Right atrium auricular region (tissue), 2 donors: ENCODE measurements around the gene MALT1. TPM values are rescaled to one million over a fixed set of nuclear protein-coding genes. Genes with fewer than 3 reads are reported as not detected.
"Not testable (repeated sequence)": the region's sequence is repeated elsewhere in the genome, so short reads cannot be mapped to it uniquely, and the experiment has no call there.

ENCODE experiments used
- DNase-seq: peaks from one replicate; pipeline ENCODE4 v3.0.0-alpha.2; 2019; ENCODE audit warnings: low spot score
- H3K27ac ChIP-seq, 2 donors: fragments of 200-600 bp; sonication (generic); 1 replicate in 1 of 2; 2 replicates in 1 of 2; pipeline ENCODE4 v1.5.1; 2016 to 2019
- H3K27me3 ChIP-seq, 2 donors: fragments of 200-600 bp; sonication (generic); one replicate each; pipeline versions ENCODE4 v1.5.1 to v1.6.0; 2017 to 2019
- H3K36me3 ChIP-seq: fragments of 200-600 bp; sonication (generic); one replicate; pipeline ENCODE4 v1.5.1; 2016
- H3K4me1 ChIP-seq, 2 donors: fragments of 200-600 bp; sonication (generic); one replicate each; pipeline versions ENCODE4 v1.5.1 to v1.6.0; 2017 to 2019
- H3K4me3 ChIP-seq, 2 donors: fragments of 200-600 bp; sonication (generic); 1 replicate in 1 of 2; 2 replicates in 1 of 2; pipeline ENCODE4 v1.5.1; 2017 to 2019; ENCODE audit warnings: mild to moderate bottlenecking in 1 of 2, moderate library complexity in 1 of 2
- H3K9me3 ChIP-seq, 2 donors: fragments of 200-600 bp; sonication (generic); one replicate each; pipeline ENCODE4 v1.5.1; 2019
- CTCF ChIP-seq, 2 donors: fragments of 200-600 bp; sonication (generic); IDR thresholded peaks; one replicate each; pipeline ENCODE4 v1.5.1; 2019; ENCODE audit warnings: antibody characterized with exemption in 2 of 2
- total RNA-seq, 2 donors: library from RNA; depleted of rRNA; stranded (reverse); fragments of >200 nt; gene quantifications; one replicate each; pipeline ENCODE4 v1.1.0, GENCODE V29; 2016

MALT1 gene
- total RNA-seq, 2 donors from 2014 or later = 9.9 to 10.9 TPM

DNA sequence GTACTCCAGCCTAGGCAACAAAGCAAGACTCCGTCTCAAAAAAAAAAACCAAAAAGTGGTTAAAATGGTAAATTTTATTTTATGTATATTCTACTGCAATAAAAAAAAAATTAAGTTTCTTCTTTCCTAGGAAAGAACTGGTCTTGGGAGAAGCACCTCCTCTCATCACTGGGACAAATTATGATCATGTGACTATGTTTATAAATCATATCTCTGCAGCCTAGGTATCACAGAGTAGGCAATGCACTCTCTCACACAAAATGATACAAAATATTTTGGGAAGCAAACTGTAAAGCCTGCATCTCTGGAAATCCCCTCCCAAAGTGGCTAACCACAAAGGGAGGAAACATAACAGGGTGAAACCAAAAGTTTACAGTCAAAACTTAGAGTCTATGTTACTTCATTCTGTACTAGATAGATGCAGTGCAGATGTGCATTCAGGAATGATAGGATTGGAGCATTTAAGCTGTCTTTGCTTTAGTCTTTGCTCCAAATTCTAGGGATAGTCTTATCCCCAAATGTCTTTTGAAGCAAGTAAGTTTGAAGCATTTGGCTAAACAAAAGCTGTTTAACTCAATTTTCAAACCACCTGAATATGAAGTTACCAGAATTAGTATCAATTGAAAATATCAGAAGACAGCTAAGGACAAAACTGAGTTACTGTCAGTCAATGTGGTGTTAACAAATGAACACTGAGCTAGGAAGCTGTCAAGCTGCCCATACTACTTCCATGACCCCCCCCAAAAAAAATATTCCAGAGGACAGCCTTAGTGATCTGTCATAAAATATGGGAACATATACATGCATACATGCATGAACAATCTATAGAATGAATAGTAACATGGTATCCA, 21.1 kb upstream of the MALT1 start:
- TF ChIP-seq CTCF (IDR thresholded peaks at IDR 0.05) = no peak
- Histone ChIP-seq H3K9me3 (no peaks in the 10 kb centered on the region), H3K4me1 (no peaks in the 10 kb centered on the region), H3K27ac (no peak overlapping the region), H3K27me3 (no peaks in the 10 kb centered on the region), H3K36me3 (no peaks in the 10 kb centered on the region), H3K4me3 (no peak overlapping the region)
- DNase-seq = no peak

DNA sequence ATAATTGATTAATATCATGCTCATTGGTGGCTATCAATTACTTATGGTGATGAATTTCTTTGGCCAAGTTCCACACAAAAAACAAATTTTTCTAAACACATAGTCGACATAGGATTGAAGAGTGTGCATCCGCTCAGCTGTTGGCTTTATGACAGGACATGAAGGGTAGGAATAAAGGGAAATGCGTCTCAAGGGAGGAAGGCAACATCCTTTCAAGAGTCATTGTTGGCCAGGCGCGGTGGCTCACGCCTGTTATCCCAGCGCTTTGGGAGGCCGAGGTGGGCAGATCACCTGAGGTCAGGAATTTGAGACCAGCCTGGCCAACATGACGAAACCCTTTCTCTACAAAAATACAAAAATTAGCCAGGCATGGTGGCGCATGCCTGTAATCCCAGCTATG, 20.4 kb upstream of the MALT1 start:
- not testable (repeated sequence) for H3K27ac ChIP-seq, H3K4me1 ChIP-seq, H3K27me3 ChIP-seq, H3K9me3 ChIP-seq, H3K4me3 ChIP-seq, H3K36me3 ChIP-seq, DNase-seq

DNA sequence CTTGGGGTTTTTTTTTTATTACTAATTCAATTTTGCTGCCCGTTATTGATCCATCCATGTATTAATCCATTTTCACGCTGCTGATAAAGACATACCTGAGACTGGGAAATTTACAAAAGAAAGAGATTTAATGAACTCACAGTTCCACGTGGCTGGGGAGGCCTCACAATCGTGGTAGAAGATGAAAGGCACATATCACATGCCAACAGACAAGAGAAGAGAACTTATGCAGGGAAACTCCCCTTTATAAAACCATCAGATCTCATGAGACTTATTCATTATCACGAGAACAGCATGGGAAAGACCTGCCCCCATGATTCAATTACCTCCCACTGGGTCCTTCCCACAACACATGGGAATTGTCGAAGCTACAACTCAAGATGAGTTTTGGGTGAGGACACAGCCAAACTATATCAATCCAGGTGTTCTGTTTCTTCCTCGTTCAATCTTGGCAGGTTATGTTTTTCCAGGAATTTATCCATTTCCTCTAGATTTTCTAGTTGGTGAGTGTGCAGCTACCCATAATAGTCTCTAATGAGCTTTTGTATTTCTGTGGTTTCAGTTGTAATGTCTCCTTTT, 18.0 kb upstream of the MALT1 start:
- not testable (repeated sequence) for H3K36me3 ChIP-seq, H3K4me1 ChIP-seq, H3K4me3 ChIP-seq, H3K9me3 ChIP-seq, H3K27me3 ChIP-seq, DNase-seq, H3K27ac ChIP-seq

DNA sequence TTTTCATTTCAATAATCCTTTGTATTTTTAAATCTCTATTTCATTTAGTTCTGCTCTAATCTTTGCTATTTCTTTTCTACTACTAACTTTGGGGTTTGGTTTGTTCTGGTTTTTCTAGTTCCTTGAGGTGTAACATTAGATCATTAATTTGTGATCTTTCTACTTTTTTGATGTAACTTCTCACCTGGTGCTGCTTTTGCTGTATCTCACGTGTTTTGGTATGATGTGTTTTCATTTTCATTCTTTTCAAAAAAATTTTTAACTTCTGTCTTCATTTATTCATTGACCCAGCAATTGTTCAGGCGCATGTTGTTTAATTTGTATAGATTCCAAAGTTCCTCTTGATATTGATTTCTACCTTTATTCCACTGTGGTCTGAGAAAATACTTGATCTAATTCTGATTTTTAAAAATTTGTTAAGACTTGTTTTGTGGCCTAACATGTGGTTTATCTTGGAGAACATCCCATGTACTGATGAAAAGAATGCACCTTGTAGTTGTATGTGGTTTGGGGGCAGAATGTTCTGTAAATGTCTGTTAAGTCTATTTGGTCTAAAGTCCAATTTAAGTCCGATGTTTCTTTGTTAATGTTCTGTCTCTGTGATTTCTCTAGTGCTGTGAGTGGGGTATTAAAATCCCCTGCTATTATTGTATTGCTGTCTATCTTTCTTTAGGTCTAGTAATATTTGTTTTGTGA, 17.3 kb upstream of the MALT1 start:
- DNase-seq = no peak
- no peaks in the 10 kb centered on the region for H3K9me3 ChIP-seq
- no peaks in the 10 kb centered on the region for H3K27me3 ChIP-seq
- peaks cover 0 to 2% of the 10 kb centered on the region in 2 donors for H3K4me1 ChIP-seq
- no peaks in the 10 kb centered on the region for H3K36me3 ChIP-seq
- no peak overlapping the region for H3K27ac ChIP-seq
- TF ChIP-seq CTCF (IDR thresholded peaks at IDR 0.05) = no peak
- no peak overlapping the region for H3K4me3 ChIP-seq

DNA sequence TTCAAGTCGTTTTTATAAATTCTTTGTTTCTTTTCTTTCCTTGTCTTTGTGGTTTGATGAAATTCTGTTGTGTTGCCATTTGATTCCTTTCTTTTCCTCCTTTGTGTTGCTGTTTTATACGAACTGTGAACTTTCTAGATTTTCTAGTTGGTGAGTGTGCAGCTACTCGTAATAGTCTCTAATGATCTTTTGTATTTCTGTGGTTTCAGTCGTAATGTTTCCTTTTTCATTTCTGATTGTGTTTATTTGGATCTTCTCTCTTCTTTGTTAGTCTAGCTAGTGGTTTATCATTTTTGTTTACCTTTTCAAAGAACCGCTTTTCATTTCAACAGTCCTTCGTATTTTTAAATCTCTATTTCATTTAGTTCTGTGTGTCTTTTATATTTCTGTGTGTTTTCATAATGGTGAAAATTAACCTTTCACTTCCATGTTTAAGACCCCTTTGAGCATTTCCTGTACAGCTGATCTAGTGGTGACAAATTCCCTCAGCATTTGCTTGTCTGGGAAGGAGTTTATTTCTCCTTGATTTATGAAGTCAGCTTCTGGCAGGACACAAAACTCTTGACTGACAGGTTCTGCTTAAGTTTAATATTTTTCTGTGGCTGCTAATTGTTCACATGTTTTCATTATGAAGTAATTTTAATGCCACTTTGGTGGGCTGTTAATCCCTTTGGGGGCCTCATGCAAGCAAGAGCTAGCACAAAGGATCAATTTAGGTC, 16.2 kb upstream of the MALT1 start:
- H3K4me1 ChIP-seq = peaks cover 0 to 2% of the 10 kb centered on the region in 2 donors
- DNase-seq = no peak
- H3K9me3 ChIP-seq = no peaks in the 10 kb centered on the region
- no peaks in the 10 kb centered on the region for H3K27me3 ChIP-seq
- TF ChIP-seq CTCF (IDR thresholded peaks at IDR 0.05) = no peak
- H3K4me3 ChIP-seq = no peak overlapping the region
- no peak overlapping the region for H3K27ac ChIP-seq
- H3K36me3 ChIP-seq = no peaks in the 10 kb centered on the region

GRCh38 chr18:58657081-58657480, 14.2 kb upstream of the MALT1 start:
- DNase-seq = no peak
- TF ChIP-seq CTCF (IDR thresholded peaks at IDR 0.05) = no peak
- Histone ChIP-seq H3K4me3 (no peak overlapping the region), H3K9me3 (no peaks in the 10 kb centered on the region), H3K4me1 (peaks cover 0 to 2% of the 10 kb centered on the region in 2 donors), H3K36me3 (no peaks in the 10 kb centered on the region), H3K27ac (no peak overlapping the region), H3K27me3 (no peaks in the 10 kb centered on the region)
